Bone marrow (tissue), 2 donors: ENCODE measurements around the gene RNF180.
"Not testable (repeated sequence)": the region's sequence is repeated elsewhere in the genome, so short reads cannot be mapped to it uniquely, and the experiment has no call there.

Source experiments
- DNase-seq, 2 donors: peaks; one replicate each; lab custom pipeline; 2025; lab: John Stamatoyannopoulos, UW

RNF180 gene

DNA sequence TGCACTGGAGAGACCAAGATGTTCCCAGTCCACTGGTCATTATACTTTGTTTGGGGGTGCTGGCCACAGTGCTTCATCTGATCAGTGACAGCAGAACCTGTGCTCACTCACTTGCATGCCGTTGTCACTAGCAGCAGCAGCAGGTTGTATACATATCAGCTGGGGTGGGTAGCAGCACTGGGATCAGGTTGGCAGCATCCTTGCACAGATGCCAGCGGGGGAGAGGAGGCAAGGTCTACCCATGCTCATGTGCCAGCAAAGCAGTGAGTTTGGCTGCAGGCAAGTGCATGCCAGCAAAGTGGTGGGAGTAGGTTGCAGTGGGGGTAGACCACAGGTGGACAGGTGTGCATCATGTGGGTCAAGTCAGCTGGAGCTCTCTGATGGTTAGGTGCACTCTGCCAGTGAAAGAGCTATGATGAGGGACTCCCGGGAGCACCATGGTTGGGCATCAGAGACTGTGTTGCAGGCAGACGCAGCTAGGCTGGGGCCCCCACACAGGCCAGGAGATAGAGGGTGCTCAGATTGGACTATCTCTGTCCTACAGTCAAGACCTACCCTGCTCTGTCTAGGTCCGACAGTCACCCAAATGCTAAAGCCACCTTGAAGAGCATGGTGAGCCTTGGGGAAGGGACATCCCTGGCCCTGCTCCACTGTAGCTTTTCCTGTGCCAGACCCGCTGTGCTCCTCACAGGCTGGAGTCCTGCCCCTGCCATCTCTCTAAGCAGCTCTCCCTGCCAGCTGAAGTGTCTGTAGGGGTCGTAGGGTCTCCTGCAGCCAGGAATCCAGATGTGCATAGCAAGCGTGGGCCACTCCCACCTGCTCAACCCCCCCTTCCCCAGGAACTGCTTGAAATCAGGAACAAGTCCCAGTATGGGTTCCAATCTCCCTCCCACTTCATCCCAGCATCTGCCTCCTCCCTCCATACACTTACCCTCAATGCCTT lies 119.8 kb downstream of the RNF180 start:
- no peak for DNase-seq

DNA sequence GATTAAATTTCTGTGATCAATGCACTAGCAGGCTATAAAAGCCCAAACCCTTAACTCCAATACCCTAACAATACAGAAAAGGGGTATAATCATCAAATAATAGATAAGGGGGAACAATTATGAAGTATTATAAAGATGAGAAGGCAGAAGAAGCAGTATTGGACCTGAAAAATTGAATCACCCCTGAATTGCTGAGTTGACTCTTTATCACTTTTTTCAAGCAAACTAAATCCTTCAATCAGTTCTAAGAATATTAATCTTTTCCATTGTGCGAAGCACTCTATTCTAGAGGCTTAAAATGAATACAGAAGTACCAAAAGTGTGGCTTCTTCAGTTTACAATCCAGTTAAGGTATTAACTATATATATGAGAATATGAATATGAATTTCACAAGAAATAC lies 120.7 kb downstream of the RNF180 start:
- no peak for DNase-seq

DNA sequence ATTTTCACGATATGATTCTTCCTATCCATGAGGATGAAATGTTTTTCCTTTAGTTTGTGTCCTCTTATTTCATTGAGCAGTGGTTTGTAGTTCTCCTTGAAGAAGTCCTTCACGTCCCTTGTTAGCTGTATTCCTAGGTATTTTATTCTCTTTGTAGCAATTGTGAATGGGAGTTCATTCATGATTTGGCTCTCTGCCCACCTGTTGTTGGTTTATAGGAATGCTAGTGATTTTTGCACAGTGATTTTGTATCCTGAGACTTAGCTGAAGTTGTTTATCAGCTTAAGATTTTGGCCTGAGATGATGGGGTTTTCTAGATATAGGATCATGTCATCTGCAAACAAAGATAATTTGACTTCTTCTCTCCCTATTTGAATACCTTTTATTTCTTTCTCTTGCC lies 122.9 kb downstream of the RNF180 start:
- not testable (repeated sequence) for DNase-seq

DNA sequence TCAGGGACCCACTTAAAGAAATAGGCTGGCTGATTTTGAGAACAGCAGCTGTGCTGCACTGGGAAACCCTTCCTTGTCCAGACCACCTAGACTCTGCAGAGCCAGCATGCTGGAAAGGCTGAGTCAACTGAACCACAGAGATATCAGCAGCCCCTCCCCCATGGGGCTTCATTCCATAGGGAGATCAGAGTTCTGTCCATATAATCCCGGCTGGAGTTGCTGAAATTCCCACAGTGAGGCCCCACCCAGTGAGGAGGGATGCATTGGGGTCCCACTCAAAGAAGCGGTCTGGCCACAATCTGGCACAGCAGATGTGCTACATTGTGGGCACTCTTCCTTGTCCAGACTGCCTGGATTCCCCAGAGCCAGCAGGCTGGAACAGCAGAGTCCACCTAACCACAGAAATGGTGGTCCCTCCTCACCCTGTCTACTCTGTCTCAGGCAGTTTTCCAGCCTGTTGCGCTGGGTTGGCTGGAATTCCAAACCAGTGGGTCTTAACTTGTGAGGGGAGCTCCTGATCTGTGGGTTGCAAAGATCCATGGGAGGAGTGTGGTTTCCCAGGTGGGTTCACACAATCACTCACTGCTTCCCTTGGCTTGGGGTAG lies 127.1 kb downstream of the RNF180 start:
- DNase-seq = no peak

DNA sequence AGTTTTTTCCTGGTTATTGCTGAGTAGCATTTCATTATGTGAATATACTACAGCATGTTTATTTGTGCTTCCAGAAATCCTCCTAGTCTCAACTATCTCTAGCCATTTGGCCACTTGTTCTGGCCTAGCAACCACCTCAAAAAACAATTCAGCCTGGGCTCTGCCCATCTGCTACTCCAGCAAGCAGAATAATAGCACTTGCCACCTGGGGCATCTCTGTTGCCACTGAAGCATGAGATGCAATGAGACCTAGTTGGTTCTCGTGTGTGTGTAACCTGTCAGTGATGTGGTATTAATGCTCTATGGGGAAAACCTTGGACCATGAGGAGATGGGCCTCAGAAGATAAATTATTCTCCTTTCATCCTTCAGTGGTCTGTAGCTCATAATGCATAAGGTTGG lies 129.5 kb downstream of the RNF180 start:
- DNase-seq = no peak

DNA sequence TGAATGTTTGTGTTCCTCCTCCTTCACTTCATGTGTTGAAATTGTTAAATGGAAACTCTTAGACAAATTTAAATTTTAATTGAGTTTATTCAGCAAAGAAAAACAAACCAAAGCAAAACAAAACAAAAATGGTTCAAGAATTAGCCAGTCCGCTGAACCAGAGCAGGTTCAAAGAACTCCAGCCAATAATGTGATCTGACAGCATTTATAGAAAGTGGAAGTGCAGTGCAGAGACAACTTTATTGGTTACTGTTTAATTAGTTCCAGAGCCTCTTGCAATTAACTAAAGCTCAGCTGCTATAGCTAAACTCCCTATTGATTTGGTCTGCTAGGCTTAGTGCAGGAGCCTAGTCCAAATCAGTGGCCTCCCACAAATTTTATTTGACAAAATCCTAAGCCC lies 132.9 kb downstream of the RNF180 start:
- no peak for DNase-seq

DNA sequence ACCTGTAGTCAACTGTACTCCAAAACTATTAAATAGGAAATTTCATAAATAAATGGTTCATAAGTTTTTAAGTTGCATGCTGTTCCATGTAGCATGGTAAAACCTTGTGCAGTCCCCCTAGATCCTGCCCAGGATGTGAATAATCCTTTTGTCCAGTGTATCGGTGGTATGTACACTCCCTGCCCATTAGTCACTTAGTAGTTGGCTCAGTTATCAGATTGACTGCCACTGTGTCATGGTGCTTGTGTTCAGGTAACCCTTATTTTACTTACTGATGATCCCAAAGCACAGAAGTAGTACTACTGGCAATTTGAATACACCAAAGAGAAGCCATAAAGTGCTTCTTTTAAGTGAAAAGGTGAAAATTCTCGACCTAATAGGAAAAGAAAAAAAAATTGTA lies 134.2 kb downstream of the RNF180 start:
- no peak for DNase-seq

DNA sequence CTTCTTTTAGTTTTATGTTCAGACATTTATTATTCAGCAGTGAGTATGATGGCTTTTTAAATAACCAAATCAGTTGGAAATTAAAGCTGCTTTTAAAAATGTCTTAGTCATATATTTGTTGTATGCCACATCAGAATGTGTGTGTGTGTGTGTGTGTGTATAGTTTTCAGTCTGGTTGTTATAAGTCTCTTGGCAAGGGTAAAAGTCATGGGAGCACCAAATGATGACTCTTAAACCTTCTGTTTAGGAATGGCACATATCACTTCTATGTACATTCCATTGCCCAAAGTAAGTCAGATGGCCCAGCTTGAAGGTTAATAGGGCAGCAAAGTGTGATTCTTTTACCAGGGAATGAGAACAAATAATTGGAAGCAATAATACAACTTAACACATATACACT lies 135.9 kb downstream of the RNF180 start:
- no peak for DNase-seq

DNA sequence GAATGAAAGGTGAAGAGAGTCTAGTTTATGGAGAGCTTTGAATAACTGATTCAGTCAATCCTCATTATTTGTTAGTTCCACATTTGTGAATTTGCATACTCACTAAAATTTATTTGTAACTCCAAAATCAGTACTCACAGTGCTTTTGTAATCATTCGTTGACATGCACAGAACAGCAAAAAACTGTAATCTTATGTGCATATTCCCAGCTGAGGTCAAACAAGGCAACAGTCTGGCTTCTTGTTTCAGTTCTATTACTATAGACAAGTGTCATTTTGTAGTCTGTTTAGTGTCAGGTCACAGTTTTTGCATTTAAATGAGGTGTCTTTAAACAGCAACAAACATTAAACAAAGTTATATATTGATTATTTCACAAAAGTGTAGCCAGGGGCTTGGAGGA lies 142.5 kb downstream of the RNF180 start:
- DNase-seq = no peak

DNA sequence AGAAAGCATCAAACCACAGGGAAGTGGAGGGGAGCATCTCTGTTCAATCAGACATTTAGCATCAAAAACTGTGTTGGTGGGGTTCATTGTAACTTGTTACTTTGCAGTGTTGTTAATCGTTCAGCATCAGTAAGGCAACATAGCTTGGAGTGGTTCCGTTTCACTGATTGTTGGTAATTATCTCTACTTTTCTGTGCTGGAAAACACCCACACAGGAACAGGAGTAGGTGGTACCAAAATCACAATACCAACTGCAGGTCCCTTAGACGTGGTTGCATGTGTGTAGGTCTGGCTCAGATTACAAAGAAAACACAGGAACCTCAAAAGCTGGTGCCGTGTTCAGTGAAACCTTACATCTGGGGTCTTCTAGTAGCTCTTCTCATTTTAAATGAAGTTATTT lies 146.8 kb downstream of the RNF180 start:
- DNase-seq = no peak

DNA sequence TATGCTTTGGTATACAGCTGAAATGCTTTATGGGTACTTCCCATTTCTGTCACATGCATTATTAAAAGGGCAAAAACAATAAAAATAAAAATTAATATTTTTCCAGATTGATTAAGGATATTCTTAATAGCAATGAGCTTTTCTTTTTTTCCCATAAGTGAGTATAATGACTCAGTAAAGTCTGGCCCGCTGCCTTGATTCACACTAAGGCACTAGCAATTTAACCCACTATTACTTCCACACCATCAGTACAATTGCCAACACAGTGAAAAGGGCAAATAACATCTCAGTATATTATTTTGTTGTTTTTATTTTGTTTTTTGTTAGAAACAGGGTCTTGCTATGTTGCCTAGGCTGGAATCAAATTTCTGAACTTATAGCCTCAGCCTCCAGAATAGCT lies 150.1 kb downstream of the RNF180 start:
- DNase-seq = no peak

DNA sequence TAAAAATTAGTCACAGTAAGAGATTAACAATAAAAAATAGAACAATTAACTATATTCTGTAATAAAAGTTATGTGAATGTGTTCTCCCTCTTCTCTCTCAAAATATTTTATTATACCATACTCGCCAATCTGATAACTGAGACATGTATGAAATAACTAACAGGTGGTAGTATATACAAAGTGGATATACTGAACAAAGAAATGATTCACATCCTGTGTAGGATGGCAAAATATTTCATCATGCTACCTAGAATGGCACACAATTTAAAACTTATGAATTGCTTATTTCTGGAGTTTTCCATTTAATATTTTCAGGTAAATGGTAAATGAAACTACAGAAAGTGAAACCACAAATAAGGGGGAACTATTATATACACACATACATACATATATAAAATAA lies 152.5 kb downstream of the RNF180 start:
- DNase-seq = no peak

DNA sequence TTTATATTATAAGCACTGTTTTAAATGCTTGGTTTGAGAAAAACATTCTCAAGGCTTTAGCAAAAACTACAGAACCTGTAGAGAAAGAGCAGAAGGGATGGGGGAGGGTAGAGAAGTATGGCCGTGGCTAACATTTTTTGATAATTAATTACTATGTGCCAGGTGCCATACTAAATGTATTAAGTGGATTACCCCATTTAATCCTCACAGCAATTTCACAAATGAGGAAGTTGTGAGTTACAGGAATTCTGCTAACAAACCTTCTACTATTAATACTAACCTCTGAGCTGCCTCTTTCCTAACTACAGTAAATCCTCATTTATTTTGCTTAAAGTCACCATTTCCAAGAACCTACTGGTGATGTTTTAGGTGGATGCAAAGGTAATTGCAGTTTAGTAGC lies 157.9 kb downstream of the RNF180 start:
- no peak for DNase-seq

DNA sequence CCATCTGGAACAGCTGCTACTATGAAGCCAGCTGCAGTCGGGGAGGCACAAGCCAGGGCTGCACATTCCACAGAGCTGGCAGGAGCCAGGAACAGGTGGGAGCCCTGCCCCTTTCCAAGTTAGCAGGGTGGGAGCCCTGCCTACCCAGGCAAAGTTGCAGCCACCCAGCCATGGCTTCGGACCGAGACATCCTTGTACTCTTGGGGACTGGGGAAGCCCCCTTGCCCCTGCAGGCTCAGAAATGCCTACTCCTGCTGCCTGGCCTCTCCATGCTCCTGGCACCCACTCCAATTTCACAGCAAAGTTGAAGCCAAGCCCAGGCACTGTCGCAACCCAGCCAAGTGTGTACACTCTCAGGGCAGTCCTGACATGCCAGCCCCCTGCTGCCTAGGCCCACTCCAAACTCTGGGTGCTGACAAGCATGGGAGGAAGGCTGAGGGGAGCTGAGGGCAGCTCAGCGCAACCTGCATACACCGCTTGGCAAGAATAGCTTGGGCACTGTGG lies 165.1 kb downstream of the RNF180 start:
- no peak for DNase-seq

DNA sequence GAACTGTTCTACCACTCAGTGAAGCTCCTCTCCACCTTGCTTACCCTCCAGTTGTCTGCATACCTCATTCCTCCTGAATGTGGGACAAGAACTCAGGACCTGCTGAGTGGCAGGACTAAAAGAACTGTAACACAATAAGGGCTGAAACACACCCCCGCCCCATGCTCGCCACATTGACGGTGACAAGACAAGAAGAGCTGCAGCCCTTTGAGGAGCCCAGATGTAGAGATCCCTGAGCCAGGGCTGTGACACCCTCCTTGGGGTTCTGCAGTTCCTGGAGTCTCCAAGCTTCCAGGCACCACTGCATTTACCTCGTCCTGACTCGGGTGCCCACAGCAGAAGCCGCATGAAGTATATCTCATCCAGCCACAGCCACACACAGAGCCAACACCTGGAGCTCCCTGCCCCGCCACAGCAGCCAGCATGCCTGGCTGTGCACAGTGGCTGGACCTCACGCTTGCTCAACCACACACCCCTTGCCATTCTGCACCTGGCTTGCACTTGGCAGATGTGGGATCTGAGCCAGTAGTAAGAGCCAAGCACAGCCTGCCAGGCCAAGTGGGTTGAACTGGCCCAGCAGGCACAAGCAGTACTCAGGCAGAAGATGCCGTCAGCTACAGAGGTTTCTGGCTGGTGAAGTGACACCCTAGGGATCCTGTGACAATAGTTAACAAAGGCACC lies 166.1 kb downstream of the RNF180 start:
- DNase-seq = no peak

DNA sequence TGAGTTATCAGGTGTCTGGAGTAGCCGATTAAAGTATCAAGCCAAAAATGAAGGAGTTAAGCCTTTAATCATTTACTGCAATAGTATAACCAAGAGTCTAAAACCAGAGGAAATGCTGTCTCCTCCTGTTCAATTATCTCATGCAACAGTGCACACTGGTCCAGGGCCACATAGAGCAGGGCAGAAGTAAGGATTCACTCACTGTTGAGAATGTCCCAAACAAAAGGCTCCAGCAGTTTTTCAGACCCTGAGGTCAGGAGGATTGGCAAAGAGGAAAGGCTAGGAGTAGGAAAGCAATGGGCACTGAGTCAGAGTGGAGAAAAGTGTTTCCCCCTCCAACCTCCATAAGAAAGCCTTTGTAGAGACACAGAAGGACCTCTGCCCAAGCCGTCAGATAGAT lies 168.2 kb downstream of the RNF180 start:
- DNase-seq = no peak

DNA sequence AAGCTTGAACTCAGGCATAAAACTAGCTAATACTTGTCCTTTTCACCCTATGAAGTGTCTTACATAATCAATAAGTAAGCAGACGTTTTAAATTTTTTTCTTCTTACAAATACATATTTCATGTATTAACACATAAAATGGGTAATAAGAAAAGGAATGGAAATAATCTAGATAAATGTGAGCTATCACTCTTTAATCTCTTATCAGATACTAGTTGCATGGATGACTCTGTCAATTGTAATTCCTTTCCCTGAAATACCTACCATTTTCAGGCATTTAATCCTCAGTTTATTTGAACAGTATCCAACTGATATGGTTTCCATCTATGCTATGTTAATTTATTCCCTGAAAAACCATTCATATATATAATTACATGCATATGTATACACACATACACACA lies 174.1 kb downstream of the RNF180 start:
- DNase-seq = no peak

DNA sequence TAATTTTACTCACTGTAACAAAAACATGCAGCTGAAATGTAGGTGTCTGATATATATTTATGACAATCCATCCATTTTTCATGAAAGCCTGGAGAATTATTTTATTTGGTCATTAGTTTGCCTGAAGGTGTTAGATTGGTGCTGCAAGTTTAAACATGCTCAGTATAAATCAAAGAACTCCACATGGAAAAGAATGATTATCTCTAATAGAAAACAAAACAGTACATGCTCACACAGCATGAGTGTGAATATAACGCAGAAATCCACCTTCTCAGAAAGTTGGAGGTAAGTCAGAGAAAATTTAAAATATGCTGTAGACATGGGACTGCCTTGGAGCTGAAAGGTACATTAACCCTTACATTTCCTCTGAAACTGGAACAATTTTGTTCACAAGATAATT lies 174.7 kb downstream of the RNF180 start:
- no peak for DNase-seq

DNA sequence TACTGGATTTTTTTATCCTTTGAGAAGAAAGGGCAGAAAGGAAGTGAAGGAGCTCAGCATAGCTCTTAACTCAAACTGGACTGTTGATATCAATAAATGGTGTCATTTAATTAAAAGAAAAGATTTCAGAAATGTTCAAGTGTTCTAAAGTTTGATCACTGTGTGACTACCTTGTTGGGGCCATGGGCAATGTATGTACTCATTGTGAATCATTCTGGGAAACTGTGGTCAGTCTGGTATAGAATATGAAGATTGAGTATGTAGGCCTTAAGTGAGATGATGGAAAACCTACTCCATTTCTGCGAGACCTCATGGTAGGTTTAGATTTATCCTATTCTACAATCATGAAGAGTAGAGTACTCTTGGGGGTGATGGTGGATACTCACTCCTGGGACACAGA lies 175.7 kb downstream of the RNF180 start:
- DNase-seq = no peak

DNA sequence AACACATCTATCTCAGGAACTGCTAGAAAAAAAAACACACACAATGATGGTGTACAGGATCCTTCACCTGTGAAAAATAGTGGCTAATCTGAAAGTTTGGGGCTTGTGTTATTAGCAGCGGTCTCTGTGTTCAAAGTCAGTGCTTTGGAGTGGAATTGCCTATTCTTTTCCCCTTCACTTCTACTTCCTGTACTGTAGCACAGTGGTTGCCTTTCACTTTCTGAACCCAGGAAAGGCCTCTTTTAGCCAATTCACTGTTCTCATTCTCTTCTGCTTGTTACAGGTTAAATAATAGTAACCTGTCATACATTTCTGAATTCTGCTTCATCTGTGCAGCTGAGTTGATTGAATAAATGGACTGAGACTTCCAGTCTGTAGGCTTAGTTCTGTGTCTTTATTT lies 178.9 kb downstream of the RNF180 start:
- no peak for DNase-seq

DNA sequence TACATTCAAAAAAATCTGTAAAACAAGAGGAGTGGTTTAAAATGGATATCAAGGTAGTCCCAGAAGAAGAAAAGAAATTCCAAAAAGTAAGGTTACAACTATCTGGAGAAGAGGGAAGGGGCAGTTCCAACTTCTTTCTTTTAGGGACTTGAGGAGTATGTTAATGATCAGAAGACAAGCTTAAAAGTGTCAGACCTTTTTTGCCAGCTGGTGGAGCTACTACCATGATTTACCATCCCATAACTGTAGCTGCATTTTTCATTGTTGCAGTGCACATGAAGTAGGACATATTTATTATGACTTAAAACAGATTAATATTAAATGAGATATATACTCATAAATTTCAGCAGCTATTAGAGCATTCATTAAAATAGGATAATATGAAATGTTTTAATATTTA lies 181.7 kb downstream of the RNF180 start:
- DNase-seq = no peak

DNA sequence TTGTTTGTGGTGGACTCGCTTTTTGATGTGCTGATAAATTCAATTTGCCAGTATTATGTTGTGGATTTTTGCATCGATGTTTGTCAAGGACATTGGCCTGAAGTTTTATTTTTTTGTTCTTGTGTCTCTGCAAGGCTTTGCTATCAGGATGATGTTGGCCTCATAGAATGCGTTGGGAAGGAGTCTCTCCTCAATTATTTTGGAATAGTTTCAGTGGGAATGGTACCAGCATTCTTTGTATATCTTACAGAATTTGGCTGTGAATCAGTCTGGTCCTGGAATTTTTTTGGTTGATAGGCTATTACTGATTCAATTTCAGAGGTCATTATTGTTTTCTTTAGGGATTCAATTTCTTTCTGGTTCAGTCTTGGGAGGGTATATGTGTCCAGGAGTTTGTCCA lies 198.8 kb downstream of the RNF180 start:
- DNase-seq = no peak

DNA sequence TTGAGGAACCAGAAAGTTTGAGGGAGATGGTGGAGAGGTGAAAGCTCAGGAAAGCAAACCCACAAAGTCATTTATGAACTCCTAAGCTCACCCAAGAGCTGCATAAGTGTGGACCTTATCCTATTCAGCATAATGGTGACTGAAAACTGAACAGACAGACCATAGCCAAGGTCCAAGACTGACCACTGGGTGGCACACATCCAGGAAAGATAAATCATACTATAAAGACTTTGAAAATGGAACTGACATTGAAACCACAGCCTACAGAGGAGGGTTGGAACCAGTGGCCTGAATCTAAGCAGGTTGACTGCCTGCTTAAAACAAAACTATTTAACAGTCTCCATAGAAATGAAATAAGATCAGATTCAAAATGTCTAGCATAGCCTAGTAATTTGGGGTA lies 219.1 kb downstream of the RNF180 start:
- no peak for DNase-seq
